GM19467 (cell line): ENCODE data around the gene LAX1.
A peak's percentile ranks its signal among the peaks of the same experiment; 100 is the strongest.
"Not testable (repeated sequence)": the region's sequence is repeated elsewhere in the genome, so short reads cannot be mapped to it uniquely, and the experiment has no call there.

Experiments
- ATAC-seq: cut with Tn5 transposase; IDR thresholded peaks from one replicate; pipeline ENCODE4 v1.9.1; 2021; ENCODE audit warnings: mild to moderate bottlenecking, moderate library complexity; ENCODE audit not compliant: unreplicated experiment

LAX1 gene

GRCh38 chr1:203764105-203765028 is 616 bp upstream of the LAX1 start:
- no peak for ATAC-seq

GRCh38 chr1:203768256-203768655 is 3.3 kb downstream of the LAX1 start:
- no peak for ATAC-seq

- no peak for ATAC-seq
These were observed 4.7 kb downstream of the LAX1 start for GRCh38 chr1:203769505-203770343.

GRCh38 chr1:203771901-203772301 is 6.9 kb downstream of the LAX1 start:
- ATAC-seq, result no peak

- no peak for ATAC-seq
These were observed 7.9 kb downstream of the LAX1 start for GRCh38 chr1:203772836-203773235.

- no peak for ATAC-seq
These were observed 11.7 kb downstream of the LAX1 start for GRCh38 chr1:203776636-203777035.

- no peak for ATAC-seq
These were observed 12.6 kb downstream of the LAX1 start for GRCh38 chr1:203777596-203777995.

- ATAC-seq, result no peak
These were observed 13.2 kb downstream of the LAX1 start for GRCh38 chr1:203778146-203778545.

GRCh38 chr1:203778789-203779188 is 13.8 kb downstream of the LAX1 start:
- ATAC-seq, result no peak

GRCh38 chr1:203781962-203782361 is 17.0 kb downstream of the LAX1 start:
- ATAC-seq, result no peak

GRCh38 chr1:203789966-203790365 is 25.0 kb downstream of the LAX1 start:
- no peak for ATAC-seq

GRCh38 chr1:203791498-203791897 is 26.5 kb downstream of the LAX1 start:
- no peak for ATAC-seq

GRCh38 chr1:203792486-203792885 is 27.5 kb downstream of the LAX1 start:
- ATAC-seq, result no peak

GRCh38 chr1:203793561-203793960 is 28.6 kb downstream of the LAX1 start:
- ATAC-seq, result not testable (repeated sequence)

- no peak for ATAC-seq
These were observed 29.9 kb downstream of the LAX1 start for GRCh38 chr1:203794764-203795440.

GRCh38 chr1:203795441-203796235 is 30.7 kb downstream of the LAX1 start, which contains the start of the genes ZBED6 and ZC3H11A:
ZBED6 (plus strand) TSS chr1:203795623; CDS start chr1:203797523, 1,900 bp downstream.
ZC3H11A (plus strand) TSS chr1:203795623; CDS start chr1:203817071, 21,448 bp downstream.
- ATAC-seq, result peak; percentile 98

GRCh38 chr1:203796236-203796605 is 31.2 kb downstream of the LAX1 start:
- no peak for ATAC-seq

GRCh38 chr1:203797216-203797615 is 32.2 kb downstream of the LAX1 start:
- no peak for ATAC-seq

GRCh38 chr1:203797948-203798655 is 33.1 kb downstream of the LAX1 start:
- ATAC-seq, result no peak

GRCh38 chr1:203799157-203799556 is 34.2 kb downstream of the LAX1 start:
- ATAC-seq, result no peak
